SK-N-SH (cell line): ENCODE data around the gene DDA1. TPM values are rescaled to one million over a fixed set of nuclear protein-coding genes. Genes with fewer than 3 reads are reported as not detected.

Source experiments
- CTCF ChIA-PET: fragments of 300-600, 350-600 bp; formaldehyde crosslinking; extraction: SDS; loops from one replicate; lab custom pipeline; 2021; lab: Yijun Ruan, JAX
- POLR2A ChIA-PET: fragments of 350-600 bp; sonication (Branson Sonifier 250); formaldehyde crosslinking; extraction: SDS; loops from one replicate; lab custom pipeline; 2020; ENCODE audit warnings: antibody characterized with exemption, inconsistent platforms; lab: Yijun Ruan, JAX
- DNase-seq: peaks from one replicate; pipeline ENCODE4 v3.0.0; 2012
- H2AFZ ChIP-seq: fragments of 200-600 bp; sonication (generic); 2 replicates; pipeline ENCODE4 v1.8.1; 2016; ENCODE audit warnings: antibody characterized with exemption, mild to moderate bottlenecking, low read depth
- H3F3A ChIP-seq: fragments of 200-600 bp; sonication (generic); replicated peaks from 2 replicates; pipeline ENCODE3; 2016; ENCODE audit warnings: antibody characterized with exemption, mild to moderate bottlenecking; ENCODE audit not compliant: insufficient read depth
- H3K27ac ChIP-seq, 2 experiments: fragments of 200-500 bp in 1 of 2; fragments of 200-600 bp in 1 of 2; sonication (Bioruptor generic) in 1 of 2; sonication (generic), shearing (Covaris generic) in 1 of 2; 2 replicates each; pipeline versions ENCODE4 v1.5.1 to v1.6.1; 2014 to 2016; ENCODE audit warnings: low read depth in 2 of 2, inconsistent platforms in 1 of 2, low read length in 1 of 2, mild to moderate bottlenecking in 1 of 2, mixed read lengths in 1 of 2
- H3K27me3 ChIP-seq: fragments of 200-600 bp; sonication (generic), shearing (Covaris generic); 2 replicates; pipeline ENCODE4 v1.6.1; 2016; ENCODE audit warnings: mixed run types; ENCODE audit not compliant: insufficient read depth
- H3K36me3 ChIP-seq, 2 experiments: fragments of 200-500 bp in 1 of 2; fragments of 200-600 bp in 1 of 2; sonication (Bioruptor generic) in 1 of 2; sonication (generic) in 1 of 2; replicated peaks in 1 of 2; 2 replicates each; pipeline versions ENCODE3 to v1.5.1; 2014 to 2016; ENCODE audit warnings: low read length in 1 of 2, mild to moderate bottlenecking in 1 of 2; ENCODE audit not compliant: insufficient read depth in 2 of 2, control insufficient read depth in 1 of 2
- H3K4me1 ChIP-seq, 2 experiments: fragments of 200-500 bp in 1 of 2; fragments of 200-600 bp in 1 of 2; sonication (Bioruptor generic) in 1 of 2; sonication (generic), shearing (Covaris generic) in 1 of 2; 2 replicates each; pipeline versions ENCODE4 v1.5.1 to v1.6.1; 2014 to 2016; ENCODE audit warnings: low read depth in 1 of 2, low read length in 1 of 2, mixed run types in 1 of 2; ENCODE audit not compliant: insufficient read depth in 2 of 2, control insufficient read depth in 1 of 2
- H3K4me2 ChIP-seq: fragments of 200-600 bp; sonication (generic), shearing (Covaris generic); 2 replicates; pipeline ENCODE4 v1.6.1; 2017; ENCODE audit warnings: mixed run types
- H3K4me3 ChIP-seq, 2 experiments: fragments of 200-500 bp in 1 of 2; fragments of 200-600 bp in 1 of 2; sonication (Bioruptor generic) in 1 of 2; sonication (generic), shearing (Covaris generic) in 1 of 2; 2 replicates each; pipeline versions ENCODE4 v1.5.1 to v1.8.1; 2014 to 2016; ENCODE audit warnings: low read depth in 2 of 2, inconsistent platforms in 1 of 2, low read length in 1 of 2, mild to moderate bottlenecking in 1 of 2, mixed read lengths in 1 of 2, moderate library complexity in 1 of 2
- H3K79me2 ChIP-seq: fragments of 200-600 bp; sonication (generic); 2 replicates; pipeline ENCODE4 v1.8.1; 2017; ENCODE audit warnings: mild to moderate bottlenecking; ENCODE audit not compliant: insufficient read depth
- H3K9ac ChIP-seq: fragments of 200-600 bp; sonication (generic); 2 replicates; pipeline ENCODE4 v1.6.1; 2017; ENCODE audit warnings: mixed run types
- H3K9me2 ChIP-seq: fragments of 200-600 bp; sonication (generic); 2 replicates; pipeline ENCODE4 v1.6.1; 2017; ENCODE audit warnings: mixed run types
- H3K9me3 ChIP-seq: fragments of 200-600 bp; sonication (generic); 2 replicates; pipeline ENCODE4 v1.6.1; 2017; ENCODE audit warnings: mixed run types, mild to moderate bottlenecking, moderate library complexity
- H4K20me1 ChIP-seq: fragments of 200-600 bp; sonication (generic); 2 replicates; pipeline ENCODE4 v1.6.1; 2017; ENCODE audit warnings: mild to moderate bottlenecking, mixed run types; ENCODE audit not compliant: insufficient read depth
- MXI1 ChIP-seq: IDR thresholded peaks from 2 replicates; pipeline ENCODE4 v1.6.1; 2012; ENCODE audit warnings: mild to moderate bottlenecking, low read depth, low read length, improper control_type of control experiment
- NRF1 ChIP-seq: IDR thresholded peaks from 2 replicates; pipeline ENCODE4 v1.6.1; 2012; ENCODE audit warnings: low read depth, mild to moderate bottlenecking, low read length
- SIN3A ChIP-seq: IDR thresholded peaks from 2 replicates; pipeline ENCODE4 v1.6.1; 2012; ENCODE audit warnings: low read depth, mild to moderate bottlenecking, low read length, moderate library complexity, borderline replicate concordance
- WGBS: methylation state at CpG from one replicate; pipeline ENCODE4 v1.1.6; 2017; ENCODE audit warnings: low lambda C conversion rate; 5-methylcytosine and 5-hydroxymethylcytosine counted together
- polyA plus RNA-seq, 3 experiments: library from polyadenylated mRNA; depleted of rRNA; stranded (reverse); fragments of >200 nt; gene quantifications; 2 replicates each; pipeline ENCODE4 v1.2.3, GENCODE V29; 2012
- TF ChIP-seq, protein P1 (sequence below): IDR thresholded peaks from 2 replicates; pipeline ENCODE4 v1.4.0; 2012; ENCODE audit warnings: low read depth
- TF ChIP-seq, protein P2 (sequence below): IDR thresholded peaks from 2 replicates; pipeline ENCODE4; 2012
- TF ChIP-seq, protein P3 (sequence below): IDR thresholded peaks from 2 replicates; pipeline ENCODE4 v1.6.1; 2012; ENCODE audit warnings: mild to moderate bottlenecking, low read depth, low read length, moderate library complexity

DDA1 gene
- polyA plus RNA-seq, 1 of the 3 experiments (the other 2 are of a cell fraction) = 135 TPM

- TF ChIP-seq, protein P1, sequence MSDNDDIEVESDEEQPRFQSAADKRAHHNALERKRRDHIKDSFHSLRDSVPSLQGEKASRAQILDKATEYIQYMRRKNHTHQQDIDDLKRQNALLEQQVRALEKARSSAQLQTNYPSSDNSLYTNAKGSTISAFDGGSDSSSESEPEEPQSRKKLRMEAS = no peak
- TF ChIP-seq, protein P2, sequence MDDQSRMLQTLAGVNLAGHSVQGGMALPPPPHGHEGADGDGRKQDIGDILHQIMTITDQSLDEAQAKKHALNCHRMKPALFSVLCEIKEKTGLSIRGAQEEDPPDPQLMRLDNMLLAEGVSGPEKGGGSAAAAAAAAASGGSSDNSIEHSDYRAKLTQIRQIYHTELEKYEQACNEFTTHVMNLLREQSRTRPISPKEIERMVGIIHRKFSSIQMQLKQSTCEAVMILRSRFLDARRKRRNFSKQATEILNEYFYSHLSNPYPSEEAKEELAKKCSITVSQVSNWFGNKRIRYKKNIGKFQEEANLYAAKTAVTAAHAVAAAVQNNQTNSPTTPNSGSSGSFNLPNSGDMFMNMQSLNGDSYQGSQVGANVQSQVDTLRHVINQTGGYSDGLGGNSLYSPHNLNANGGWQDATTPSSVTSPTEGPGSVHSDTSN = no peak
- POLR2A ChIA-PET = interaction anchor here (1.2 to 3.5 kb wide), 3 partner anchors 12 to 64 kb away, joined by 3 to 16 read pairs (median 4); partner anchors contain the start of genes BABAM1 and USE1
- Histone ChIP-seq H3F3A (peaks cover 19% of the 10 kb centered on the region), H3K27ac (no peak overlapping the region), H3K9me3 (no peaks in the 10 kb centered on the region), H3K4me1 (peaks cover 0 to 2% of the 10 kb centered on the region in 2 experiments; a peak in 1 of 4 replicates), H3K4me3 (no peak overlapping the region), H4K20me1 (no peaks in the 10 kb centered on the region), H3K9me2 (no peaks in the 10 kb centered on the region), H3K79me2 (no peaks in the 10 kb centered on the region), H3K4me2 (no peak overlapping the region), H3K36me3 (peaks cover 8 to 13% of the 10 kb centered on the region in 2 experiments), H3K9ac (no peak overlapping the region), H2AFZ (no peak overlapping the region), H3K27me3 (no peaks in the 10 kb centered on the region)
- 65% methylated on average over 3 of the region's 3 CpGs for WGBS
- DNase-seq = peak; percentile 51
- CTCF ChIA-PET = interaction anchor here (0.6 to 3.0 kb wide), 3 partner anchors 12 to 73 kb away, joined by 3 to 11 read pairs (median 4); partner anchors contain the start of gene BABAM1
Observed at GRCh38 chr19:17279436-17279835, 29.9 kb upstream of the DDA1 start.

DNA sequence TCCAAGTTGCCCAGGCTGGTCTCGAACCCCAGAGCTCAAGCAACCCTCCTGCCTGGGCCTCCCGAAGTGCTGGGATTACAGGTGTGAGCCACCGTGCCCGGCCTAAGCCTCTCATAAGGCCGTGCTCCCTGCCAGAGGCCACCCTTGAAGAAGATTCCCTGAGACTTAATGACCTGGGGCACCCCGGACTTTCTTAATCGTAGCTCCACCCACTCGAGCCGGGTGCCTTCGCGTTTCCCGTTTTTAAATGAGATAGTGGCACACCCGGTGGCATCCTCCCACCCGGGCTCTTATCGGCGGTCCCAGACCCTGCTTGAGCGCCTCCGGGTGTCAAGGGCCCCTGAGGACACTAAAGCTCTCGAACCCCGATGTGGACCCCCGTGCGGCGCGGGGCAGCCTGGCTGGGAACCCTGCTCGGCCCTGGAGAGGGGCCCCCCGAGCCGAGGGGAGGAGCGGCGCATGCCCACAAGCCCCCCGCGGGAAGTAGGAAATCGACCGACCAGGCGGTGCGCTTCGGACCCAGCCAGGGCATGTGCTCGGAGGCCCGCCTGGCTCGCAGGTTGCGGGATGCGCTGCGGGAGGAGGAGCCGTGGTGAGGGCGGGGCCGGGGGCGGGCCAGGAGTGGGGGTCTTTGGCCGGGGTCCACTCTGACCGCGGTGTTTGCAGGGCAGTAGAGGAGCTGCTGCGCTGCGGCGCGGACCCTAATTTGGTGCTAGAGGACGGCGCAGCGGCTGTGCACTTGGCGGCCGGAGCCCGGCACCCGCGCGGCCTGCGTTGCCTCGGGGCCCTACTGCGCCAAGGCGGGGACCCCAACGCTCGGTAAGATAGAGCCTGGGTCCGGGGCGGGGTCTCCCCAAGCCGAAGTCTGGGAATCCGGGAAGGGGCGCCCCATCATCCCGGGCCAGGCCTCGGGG lies 27.7 kb upstream of the DDA1 start, which contains the start of gene ANKLE1:
Gene ANKLE1, plus strand, starts transcription at position 511 of the 914 bp plus-strand sequence. Its CDS starts 20 bp downstream, at position 531.
- Histone ChIP-seq H3F3A (peaks cover 19% of the 10 kb centered on the region), H4K20me1 (no peaks in the 10 kb centered on the region)
- TF ChIP-seq, protein P3, sequence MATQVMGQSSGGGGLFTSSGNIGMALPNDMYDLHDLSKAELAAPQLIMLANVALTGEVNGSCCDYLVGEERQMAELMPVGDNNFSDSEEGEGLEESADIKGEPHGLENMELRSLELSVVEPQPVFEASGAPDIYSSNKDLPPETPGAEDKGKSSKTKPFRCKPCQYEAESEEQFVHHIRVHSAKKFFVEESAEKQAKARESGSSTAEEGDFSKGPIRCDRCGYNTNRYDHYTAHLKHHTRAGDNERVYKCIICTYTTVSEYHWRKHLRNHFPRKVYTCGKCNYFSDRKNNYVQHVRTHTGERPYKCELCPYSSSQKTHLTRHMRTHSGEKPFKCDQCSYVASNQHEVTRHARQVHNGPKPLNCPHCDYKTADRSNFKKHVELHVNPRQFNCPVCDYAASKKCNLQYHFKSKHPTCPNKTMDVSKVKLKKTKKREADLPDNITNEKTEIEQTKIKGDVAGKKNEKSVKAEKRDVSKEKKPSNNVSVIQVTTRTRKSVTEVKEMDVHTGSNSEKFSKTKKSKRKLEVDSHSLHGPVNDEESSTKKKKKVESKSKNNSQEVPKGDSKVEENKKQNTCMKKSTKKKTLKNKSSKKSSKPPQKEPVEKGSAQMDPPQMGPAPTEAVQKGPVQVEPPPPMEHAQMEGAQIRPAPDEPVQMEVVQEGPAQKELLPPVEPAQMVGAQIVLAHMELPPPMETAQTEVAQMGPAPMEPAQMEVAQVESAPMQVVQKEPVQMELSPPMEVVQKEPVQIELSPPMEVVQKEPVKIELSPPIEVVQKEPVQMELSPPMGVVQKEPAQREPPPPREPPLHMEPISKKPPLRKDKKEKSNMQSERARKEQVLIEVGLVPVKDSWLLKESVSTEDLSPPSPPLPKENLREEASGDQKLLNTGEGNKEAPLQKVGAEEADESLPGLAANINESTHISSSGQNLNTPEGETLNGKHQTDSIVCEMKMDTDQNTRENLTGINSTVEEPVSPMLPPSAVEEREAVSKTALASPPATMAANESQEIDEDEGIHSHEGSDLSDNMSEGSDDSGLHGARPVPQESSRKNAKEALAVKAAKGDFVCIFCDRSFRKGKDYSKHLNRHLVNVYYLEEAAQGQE = no peak
- TF ChIP-seq MXI1 (peak; percentile 96), NRF1 (peak; percentile 61), SIN3A (0 out of 2 replicates have a peak, but pooled peaks have one; percentile 29)
- TF ChIP-seq, protein P1 = peak; percentile 97
- TF ChIP-seq, all 33 proteins: peak for 4
- peak within 1 kb of the TSS; percentile 93 for H3K4me2 ChIP-seq
- H3K9me3 ChIP-seq = no peaks in the 10 kb centered on the region
- peak within 1 kb of the TSS; percentile 36 to 62 for H3K4me3 ChIP-seq
- no peaks in the 10 kb centered on the region for H3K27me3 ChIP-seq
- H2AFZ ChIP-seq = peak within 1 kb of the TSS; percentile 86
- peak; percentile 95 for DNase-seq
- ChIA-PET CTCF (interaction anchor here (0.6 to 4.6 kb wide), 25 partner anchors 10 to 509 kb away, joined by 3 to 35 read pairs (median 5); partner anchors contain the start of genes MRPL34 and USE1), POLR2A (interaction anchor here (0.6 to 3.5 kb wide), 6 partner anchors 11 to 67 kb away, joined by 3 to 16 read pairs (median 4); partner anchors contain the start of genes BABAM1 and USE1)
- no peaks in the 10 kb centered on the region for H3K9me2 ChIP-seq
- peaks cover 0 to 2% of the 10 kb centered on the region in 2 experiments; a peak in 1 of 4 replicates for H3K4me1 ChIP-seq
- 28% methylated on average over 32 of the region's 75 CpGs for WGBS
- H3K79me2 ChIP-seq = no peaks in the 10 kb centered on the region
- peaks cover 0 to 3% of the 10 kb centered on the region in 2 experiments for H3K36me3 ChIP-seq
- H3K9ac ChIP-seq = no peak within 1 kb of the TSS
- H3K27ac ChIP-seq = peak within 1 kb of the TSS in 1 of 2 experiments; percentile 17; a peak in 1 of 4 replicates
